Testis (tissue), 3 donors: ENCODE measurements around the gene MAP7. TPM values are rescaled to one million over a fixed set of nuclear protein-coding genes. Genes with fewer than 3 reads are reported as not detected.
"Not testable (repeated sequence)": the region's sequence is repeated elsewhere in the genome, so short reads cannot be mapped to it uniquely, and the experiment has no call there.

Source experiments
- DNase-seq: peaks from one replicate; pipeline ENCODE4 v3.0.0-alpha.2; 2019
- H3K27ac ChIP-seq, 2 donors: fragments of 200-600 bp; sonication (generic); one replicate each; pipeline ENCODE4 v1.5.1; 2019
- H3K27me3 ChIP-seq: fragments of 200-600 bp; sonication (generic); one replicate; pipeline ENCODE4 v1.5.1; 2019
- H3K36me3 ChIP-seq: fragments of 200-600 bp; sonication (generic); one replicate; pipeline ENCODE4 v1.5.1; 2017; ENCODE audit warnings: low read depth; ENCODE audit errors: missing control alignments
- H3K4me1 ChIP-seq: fragments of 200-600 bp; sonication (generic); one replicate; pipeline ENCODE4 v1.5.1; 2019
- H3K4me3 ChIP-seq, 2 donors: fragments of 200-600 bp; sonication (generic); one replicate each; pipeline ENCODE4 v1.5.1; 2017 to 2019
- H3K9me3 ChIP-seq: fragments of 200-600 bp; sonication (generic); one replicate; pipeline ENCODE4 v1.5.1; 2017
- CTCF ChIP-seq, 3 experiments: fragments of 450-650 bp in 2 of 3; fragments of 200-600 bp in 1 of 3; sonication (generic) in 1 of 3; IDR thresholded peaks; one replicate each; pipeline ENCODE4 v1.5.1; 2016 to 2019; ENCODE audit warnings: antibody characterized with exemption in 3 of 3, mild to moderate bottlenecking in 2 of 3, moderate library complexity in 1 of 3
- POLR2A ChIP-seq: fragments of 450-650 bp; IDR thresholded peaks from one replicate; pipeline ENCODE4 v1.6.1; 2017; ENCODE audit warnings: antibody characterized with exemption, mild to moderate bottlenecking, moderate library complexity
- WGBS, 2 donors: methylation state at CpG; one replicate each; pipeline ENCODE4 v1.1.5; 2018; 5-methylcytosine and 5-hydroxymethylcytosine counted together
- intact Hi-C: fragments of 100-400 bp; cut with DNase I; formaldehyde crosslinking; loops from one replicate; pipeline ENCODE4 v1.15.1; 2023; ENCODE audit warnings: low total_unique reads
- polyA plus RNA-seq: library from polyadenylated mRNA; stranded (reverse); fragments of 350-450 nt; fragmentation: Illumina TruSeq; extraction: RNeasy Lipid Tissue Mini Kit (QIAGEN cat#74804); gene quantifications from one replicate; pipeline ENCODE4 v1.2.3, GENCODE V29; 2014; ENCODE audit warnings: low read depth, low replicate concordance; ENCODE audit not compliant: insufficient read depth
- total RNA-seq, 2 donors: library from RNA; depleted of rRNA; stranded (reverse); fragments of >200 nt; gene quantifications; one replicate each; pipeline ENCODE4 v1.2.3, GENCODE V29; 2016

MAP7 gene
- total and polyA plus RNA-seq, 3 donors from 2014 or later = 38.5 to 61.4 (median 48.7) TPM

- intact Hi-C loops = no loop called here
- 83 to 87% methylated on average over 2 of the region's 2 CpGs for WGBS, 2 donors
- Histone ChIP-seq H3K27ac (no peak overlapping the region), H3K4me1 (peaks cover 3% of the 10 kb centered on the region), H3K9me3 (no peaks in the 10 kb centered on the region), H3K27me3 (no peaks in the 10 kb centered on the region), H3K4me3 (no peak overlapping the region), H3K36me3 (no peaks in the 10 kb centered on the region)
- DNase-seq = no peak
- no peak for TF ChIP-seq CTCF (IDR thresholded peaks at IDR 0.05)
- no peak for TF ChIP-seq POLR2A
Observed at GRCh38 chr6:136435101-136435500, 115.1 kb downstream of the MAP7 start.

GRCh38 chr6:136431306-136431705 is 118.9 kb downstream of the MAP7 start:
- H3K27me3 ChIP-seq, H3K4me1 ChIP-seq, H3K36me3 ChIP-seq, H3K4me3 ChIP-seq, H3K9me3 ChIP-seq, DNase-seq, H3K27ac ChIP-seq, intact Hi-C loops: not testable (repeated sequence)
- 92 to 95% methylated on average over 5 of the region's 5 CpGs for WGBS, 2 donors

GRCh38 chr6:136429264-136430065 is 120.8 kb downstream of the MAP7 start:
- no peak for DNase-seq
- TF ChIP-seq CTCF (IDR thresholded peaks at IDR 0.05) = no peak
- TF ChIP-seq POLR2A = no peak
- no peaks in the 10 kb centered on the region for H3K36me3 ChIP-seq
- no peaks in the 10 kb centered on the region for H3K27me3 ChIP-seq
- intact Hi-C loops = no loop called here
- H3K4me1 ChIP-seq = no peaks in the 10 kb centered on the region
- WGBS, 2 donors = 72 to 74% methylated on average over 8 of the region's 8 CpGs
- H3K4me3 ChIP-seq = no peak overlapping the region
- no peaks in the 10 kb centered on the region for H3K9me3 ChIP-seq
- H3K27ac ChIP-seq = no peak overlapping the region

GRCh38 chr6:136427378-136427717 is 122.9 kb downstream of the MAP7 start:
- H3K9me3 ChIP-seq = no peaks in the 10 kb centered on the region
- no peak overlapping the region for H3K4me3 ChIP-seq
- H3K27me3 ChIP-seq = no peaks in the 10 kb centered on the region
- no peaks in the 10 kb centered on the region for H3K36me3 ChIP-seq
- no peaks in the 10 kb centered on the region for H3K4me1 ChIP-seq
- intact Hi-C loops = no loop called here
- no peak overlapping the region for H3K27ac ChIP-seq
- no peak for TF ChIP-seq POLR2A
- TF ChIP-seq CTCF (IDR thresholded peaks at IDR 0.05) = no peak
- DNase-seq = no peak

DNA sequence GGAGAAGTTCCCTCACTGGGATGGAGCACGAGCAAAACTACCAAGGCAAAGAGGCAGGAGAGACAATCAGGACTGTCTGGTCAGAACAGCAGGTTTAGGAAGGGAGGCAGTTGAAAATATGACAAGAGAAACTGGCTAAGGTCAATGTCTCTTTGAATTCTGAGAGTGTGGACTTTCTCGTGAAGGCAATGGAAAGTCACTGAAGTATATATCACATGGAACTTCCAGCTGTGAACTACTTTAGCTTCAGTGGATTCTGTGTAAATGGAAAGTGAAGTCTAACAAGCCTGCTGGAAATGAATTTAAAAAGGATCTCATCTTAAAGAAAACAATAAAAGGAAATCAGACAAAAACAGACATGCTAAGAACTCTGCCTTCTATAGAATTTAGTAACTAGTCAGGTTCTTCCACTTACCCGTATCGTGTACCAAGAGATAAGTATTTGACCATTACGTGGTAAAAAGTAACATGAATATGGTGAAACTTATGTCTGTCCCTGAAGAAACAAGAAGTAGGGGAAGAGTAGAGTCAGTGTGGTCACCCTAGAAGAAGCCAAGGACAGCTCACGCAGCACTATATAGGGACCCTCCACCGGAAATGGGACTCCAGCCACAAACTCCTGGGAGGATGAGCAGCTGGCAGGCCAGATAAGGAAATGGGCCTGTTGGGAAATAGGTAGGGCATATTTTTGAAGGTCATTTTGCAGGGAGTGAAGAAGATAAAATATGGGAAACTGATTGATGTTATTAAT is 123.4 kb downstream of the MAP7 start:
- Histone ChIP-seq H3K4me3 (no peak overlapping the region), H3K36me3 (no peaks in the 10 kb centered on the region), H3K27ac (no peak overlapping the region), H3K9me3 (no peaks in the 10 kb centered on the region), H3K4me1 (no peaks in the 10 kb centered on the region), H3K27me3 (no peaks in the 10 kb centered on the region)
- TF ChIP-seq CTCF (IDR thresholded peaks at IDR 0.05) (no peak), POLR2A (no peak)
- no peak for DNase-seq
- WGBS, 2 donors = 58 to 66% methylated on average over 7 of the region's 7 CpGs
- intact Hi-C loops = no loop called here
